COLO668 (cell line): ENCODE data around the gene NRXN2.

Experiments
- DNase-seq: peaks from one replicate; lab custom pipeline; 2025; ENCODE audit not compliant: unreplicated experiment; lab: John Stamatoyannopoulos, UW

Gene NRXN2

GRCh38 chr11:64759131-64759721, 36.2 kb upstream of the NRXN2 start:
- DNase-seq: no peak

GRCh38 chr11:64758330-64759079, 35.5 kb upstream of the NRXN2 start:
- DNase-seq: no peak

GRCh38 chr11:64757549-64758329, 34.7 kb upstream of the NRXN2 start:
- no peak for DNase-seq

- DNase-seq: no peak
These were observed 32.8 kb upstream of the NRXN2 start for GRCh38 chr11:64755681-64756361.

DNA sequence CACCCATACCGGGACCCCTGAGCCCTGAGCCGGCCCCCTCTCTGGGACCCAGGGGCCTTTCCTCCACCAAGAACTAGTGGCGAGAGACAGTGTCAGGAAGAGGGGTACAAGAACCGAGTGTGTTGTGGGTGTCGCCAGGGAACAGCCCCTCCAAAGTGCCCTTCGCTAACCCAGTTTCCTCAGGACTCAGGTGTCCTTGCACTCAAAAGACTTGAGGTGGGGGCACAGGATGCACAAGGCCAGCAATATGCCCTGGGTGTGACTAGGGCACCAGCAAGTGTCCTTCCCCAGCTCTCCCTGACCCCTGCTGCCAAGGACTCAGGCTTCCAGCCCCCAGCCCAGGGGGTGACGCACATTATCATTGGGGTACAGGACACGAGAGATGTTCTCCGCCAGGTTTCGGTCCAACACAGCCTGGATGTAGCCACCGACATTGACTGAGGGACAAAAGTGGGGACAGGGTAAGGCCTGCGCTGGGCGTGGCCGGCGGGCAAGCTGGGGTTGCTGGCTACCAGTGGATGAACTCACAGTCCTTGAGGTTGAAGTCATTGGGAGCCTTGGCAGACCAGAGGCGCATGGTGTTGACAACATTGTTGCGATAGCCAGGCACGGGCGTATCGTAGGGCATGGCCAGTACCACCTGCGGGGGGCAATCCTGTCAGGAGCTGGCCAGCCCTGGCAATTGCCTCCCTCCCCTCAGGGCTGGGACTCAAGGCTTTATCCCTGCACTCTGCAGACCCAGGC, 32.1 kb upstream of the NRXN2 start:
- no peak for DNase-seq

- DNase-seq: no peak
These were observed 31.3 kb upstream of the NRXN2 start for GRCh38 chr11:64754124-64754918.

- DNase-seq: no peak
These were observed 30.6 kb upstream of the NRXN2 start for GRCh38 chr11:64753380-64754123.

DNA sequence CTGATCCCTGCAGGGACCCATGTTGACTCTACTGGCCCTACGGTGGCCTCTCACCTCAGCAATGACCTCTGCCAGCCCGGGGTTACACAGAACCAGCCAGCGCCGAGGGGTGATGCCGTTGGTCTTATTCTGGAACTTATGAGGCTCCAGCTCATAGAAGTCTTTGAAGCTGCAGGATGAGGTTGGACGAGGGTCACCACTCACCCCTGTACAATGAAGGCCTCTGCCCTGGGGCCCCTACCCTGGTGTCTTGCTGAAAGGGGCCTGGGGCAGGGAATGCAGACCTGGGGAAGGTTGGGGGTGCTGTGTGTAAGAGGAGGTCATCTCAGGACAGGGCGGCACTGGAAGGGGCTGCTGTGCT, 30.0 kb upstream of the NRXN2 start:
- DNase-seq: no peak

GRCh38 chr11:64752175-64752970, 29.4 kb upstream of the NRXN2 start:
- DNase-seq: peak; percentile 30

DNA sequence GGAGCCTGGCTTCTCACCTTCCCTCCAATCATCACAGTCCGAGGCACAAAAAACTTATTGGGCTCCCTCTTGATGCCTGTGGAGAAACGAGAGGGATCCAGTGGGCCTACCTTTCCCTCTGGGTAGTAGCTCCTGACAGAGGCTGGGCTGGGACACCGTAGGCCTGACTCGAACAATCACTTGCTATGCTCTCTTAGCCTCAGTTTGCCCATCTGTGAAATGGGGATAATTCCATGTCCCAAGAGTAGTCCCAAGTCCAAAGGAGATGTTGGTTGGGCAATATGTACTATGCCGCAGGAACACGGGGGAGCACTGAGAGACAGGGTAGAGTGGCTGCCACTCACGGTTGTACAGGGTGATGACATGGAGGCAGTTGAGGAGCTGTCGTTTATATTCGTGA, 28.6 kb upstream of the NRXN2 start:
- no peak for DNase-seq

DNA sequence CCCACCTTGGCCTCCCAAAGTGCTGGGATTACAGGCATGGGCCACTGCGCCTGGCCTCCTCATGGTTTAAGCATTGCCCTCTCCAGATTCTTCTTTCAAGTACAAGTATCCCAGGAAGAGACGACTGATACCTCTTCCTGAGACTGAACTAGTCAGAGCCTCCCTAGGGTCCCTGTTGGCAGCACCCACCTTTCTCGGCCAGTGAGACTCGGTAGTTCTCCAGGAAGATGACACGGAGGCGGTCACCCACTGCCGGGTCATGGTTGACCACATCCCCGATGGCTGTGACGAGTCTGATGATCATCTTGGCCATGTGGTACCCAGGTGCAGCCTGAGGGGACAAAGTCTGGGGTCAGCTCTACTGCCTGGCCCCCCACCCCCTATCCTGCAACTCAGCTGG, 28.1 kb upstream of the NRXN2 start:
- no peak for DNase-seq

GRCh38 chr11:64750361-64751054, 27.5 kb upstream of the NRXN2 start:
- no peak for DNase-seq

DNA sequence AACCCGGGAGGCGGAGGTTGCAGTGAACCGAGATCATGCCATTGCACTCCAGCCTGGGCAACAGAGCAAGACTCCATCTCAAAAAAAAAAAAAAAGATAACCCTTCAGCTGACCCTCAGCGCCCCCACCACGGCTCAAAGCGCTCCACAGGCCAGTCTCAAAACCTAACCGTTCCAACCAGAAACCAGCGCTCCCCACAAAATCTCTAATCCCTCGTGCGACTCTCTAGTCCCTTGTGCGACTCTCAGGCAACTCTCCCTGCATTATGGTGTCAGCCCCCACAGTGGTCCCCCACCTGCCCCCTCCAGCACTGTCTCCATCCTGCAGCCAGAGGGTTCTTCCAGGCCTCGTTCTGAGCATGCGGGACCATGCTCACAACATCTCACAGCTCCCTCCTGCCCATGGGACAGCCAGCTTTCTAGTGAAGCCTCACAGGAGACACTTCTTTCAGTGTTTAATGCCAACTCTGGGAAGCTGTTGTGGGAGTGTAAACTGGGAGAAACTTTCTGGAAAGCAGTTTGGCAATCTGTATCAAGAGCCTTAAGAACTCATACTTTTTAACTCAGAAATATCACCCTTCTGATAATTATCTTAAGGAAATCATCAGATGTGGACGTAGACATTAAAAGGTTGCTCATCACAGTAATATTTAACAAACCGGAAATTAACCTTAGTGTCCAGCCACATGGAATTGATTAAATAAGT, 25.1 kb upstream of the NRXN2 start:
- no peak for DNase-seq

DNA sequence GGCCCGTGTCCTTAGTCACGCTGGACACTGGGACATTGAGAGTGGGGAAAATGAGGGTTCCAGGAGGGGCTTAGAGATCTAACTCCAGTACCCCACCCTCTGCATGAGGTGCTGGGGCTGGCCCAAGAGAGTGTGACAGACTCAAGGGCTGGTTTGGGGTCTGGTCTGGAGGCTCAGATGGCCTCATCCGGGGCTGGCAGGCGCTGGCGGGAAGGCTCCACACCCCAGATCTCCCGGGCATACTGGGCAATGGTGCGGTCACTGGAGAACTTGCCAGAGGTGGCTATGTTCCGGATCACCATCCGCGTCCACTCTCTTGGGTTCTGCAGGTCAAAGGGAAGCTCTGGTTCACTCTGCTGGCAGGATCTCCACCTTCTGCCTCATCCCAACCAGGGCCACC, 23.5 kb upstream of the NRXN2 start:
- no peak for DNase-seq

- DNase-seq: no peak
These were observed 22.7 kb upstream of the NRXN2 start for GRCh38 chr11:64745521-64746328.

DNA sequence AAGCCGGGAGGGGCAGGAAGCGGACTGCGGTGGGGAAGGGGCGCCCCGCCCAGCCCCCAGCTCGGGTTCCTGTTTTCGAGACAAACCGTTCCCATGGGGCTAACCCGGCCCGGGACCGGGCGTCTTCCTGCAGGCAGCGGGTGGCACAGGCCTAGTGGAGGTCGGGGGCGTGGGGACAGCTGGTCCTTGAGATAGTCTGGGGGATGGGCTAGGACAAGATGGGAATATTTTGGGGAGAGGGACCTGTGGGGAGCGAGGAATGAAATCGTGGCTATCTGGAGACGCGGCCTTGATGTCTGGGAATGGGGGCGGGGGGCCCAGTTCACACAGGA, 22.2 kb upstream of the NRXN2 start:
- DNase-seq: no peak
